NT2/D1 (cell line): ENCODE measurements around the gene NRXN3.

Source experiments
- SUZ12 ChIP-seq: IDR thresholded peaks from 2 replicates; pipeline ENCODE4 v1.6.1; 2011; ENCODE audit not compliant: insufficient read length, insufficient read depth; ENCODE audit errors: extremely low read depth
- YY1 ChIP-seq: IDR thresholded peaks from 2 replicates; pipeline ENCODE4 v1.6.1; 2011; ENCODE audit not compliant: insufficient read length, insufficient read depth
- ZNF274 ChIP-seq: IDR thresholded peaks from 2 replicates; pipeline ENCODE4 v1.6.1; 2011; ENCODE audit warnings: mild to moderate bottlenecking, low read depth, low read length

GRCh38 chr14:79544698-79545070 is 1374.5 kb downstream of the NRXN3 start:
- no peak for TF ChIP-seq ZNF274
- no peak for TF ChIP-seq SUZ12
- TF ChIP-seq YY1 = no peak
